Smooth muscle cell (in vitro differentiated cells): ENCODE data around the gene TFPI. TPM values are rescaled to one million over a fixed set of nuclear protein-coding genes. Genes with fewer than 3 reads are reported as not detected.

Source experiments
- DNase-seq: peaks from one replicate; lab custom pipeline; 2025; ENCODE audit not compliant: unreplicated experiment; lab: John Stamatoyannopoulos, UW
- H2AFZ ChIP-seq: fragments of 200-600 bp; sonication (generic); 2 replicates; pipeline ENCODE4 v1.6.0; 2016; ENCODE audit warnings: antibody characterized with exemption, low read depth, mild to moderate bottlenecking
- H3F3A ChIP-seq: fragments of 200-600 bp; sonication (generic); 2 replicates; pipeline ENCODE4 v1.6.0; 2017; ENCODE audit warnings: antibody characterized with exemption, low read depth
- H3K27ac ChIP-seq: fragments of 200-600 bp; sonication (generic); 2 replicates; pipeline ENCODE4 v1.5.1; 2016; ENCODE audit warnings: low read depth, mild to moderate bottlenecking
- H3K27me3 ChIP-seq: fragments of 200-600 bp; sonication (generic); 2 replicates; pipeline ENCODE4 v1.6.1; 2016; ENCODE audit warnings: low read depth, mild to moderate bottlenecking
- H3K36me3 ChIP-seq: fragments of 200-600 bp; sonication (generic); 2 replicates; pipeline ENCODE4 v1.5.1; 2016; ENCODE audit warnings: low read depth
- H3K4me1 ChIP-seq: fragments of 200-600 bp; sonication (generic); 2 replicates; pipeline ENCODE4 v1.5.1; 2016; ENCODE audit warnings: low read depth
- H3K4me2 ChIP-seq: fragments of 200-600 bp; sonication (generic); 2 replicates; pipeline ENCODE4 v1.6.0; 2016; ENCODE audit warnings: mild to moderate bottlenecking
- H3K4me3 ChIP-seq: fragments of 200-600 bp; sonication (generic); 2 replicates; pipeline ENCODE4 v1.5.1; 2016; ENCODE audit warnings: mild to moderate bottlenecking
- H3K79me2 ChIP-seq: fragments of 200-600 bp; sonication (generic); 2 replicates; pipeline ENCODE4 v1.6.0; 2016; ENCODE audit warnings: low read depth, mild to moderate bottlenecking
- H3K9ac ChIP-seq: fragments of 200-600 bp; sonication (generic); 2 replicates; pipeline ENCODE4 v1.6.0; 2016; ENCODE audit warnings: low read depth
- H3K9me3 ChIP-seq: fragments of 200-600 bp; sonication (generic); replicated peaks from 2 replicates; pipeline ENCODE4 v1.5.1; 2016; ENCODE audit warnings: low read depth
- H4K20me1 ChIP-seq: fragments of 200-600 bp; sonication (generic); 2 replicates; pipeline ENCODE4 v1.6.0; 2016; ENCODE audit warnings: low read depth
- CTCF ChIP-seq: fragments of 200-600 bp; sonication (generic); IDR thresholded peaks from 2 replicates; pipeline ENCODE4 v1.5.1; 2017; ENCODE audit warnings: borderline replicate concordance, mild to moderate bottlenecking, antibody characterized with exemption; ENCODE audit not compliant: insufficient read depth, poor library complexity, severe bottlenecking
- WGBS: methylation state at CpG from one replicate; pipeline ENCODE4 v1.1.7; 2016; ENCODE audit warnings: low lambda C conversion rate; 5-methylcytosine and 5-hydroxymethylcytosine counted together
- polyA plus RNA-seq: library from polyadenylated mRNA; unstranded; fragments of >200 nt; fragmentation: Nextera tagmentation; extraction: Ambion mirVana; gene quantifications from 2 replicates; pipeline ENCODE4 v1.2.1, GENCODE V29; 2016
- total RNA-seq: library from RNA; depleted of rRNA; stranded (reverse); fragments of >200 nt; gene quantifications from 2 replicates; pipeline ENCODE4 v1.2.3, GENCODE V29; 2014

The TFPI gene
- total and polyA plus RNA-seq, 2 experiments from 2014 or later, result 169 to 194 TPM

DNA sequence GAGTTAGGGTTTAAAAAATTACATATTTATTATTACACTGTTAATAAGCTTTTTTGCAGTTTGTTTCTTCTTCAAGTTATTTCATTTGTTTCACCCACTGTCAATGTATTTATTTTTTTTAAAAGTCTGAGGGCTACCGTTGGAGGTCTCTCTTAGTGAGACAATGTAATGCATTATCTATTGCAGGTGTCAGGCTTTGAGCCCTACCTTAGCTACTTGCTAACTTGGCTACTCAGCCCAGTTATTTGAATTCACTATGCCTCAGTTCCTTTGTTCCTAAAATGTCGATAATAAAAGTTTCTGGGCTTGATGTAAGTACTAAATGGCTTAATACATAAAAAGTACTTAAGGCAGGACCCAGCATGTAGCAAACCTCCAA, 458 bp upstream of the TFPI start:
- WGBS, result 81% methylated on average over 2 of the region's 2 CpGs
- H3K4me3 ChIP-seq, result peak overlapping the region; percentile 64

GRCh38 chr2:187552828-187553681, 1.2 kb downstream of the TFPI start:
- WGBS, result 11% methylated on average over 2 of the region's 2 CpGs
- H3K9ac ChIP-seq, result peak overlapping the region; percentile 92
- no peak for DNase-seq
- H4K20me1 ChIP-seq, result no peaks in the 10 kb centered on the region
- H3K4me1 ChIP-seq, result peaks cover 26% of the 10 kb centered on the region
- H3K4me2 ChIP-seq, result peak overlapping the region; percentile 90
- H3K36me3 ChIP-seq, result no peaks in the 10 kb centered on the region
- H3K27me3 ChIP-seq, result no peaks in the 10 kb centered on the region
- no peaks in the 10 kb centered on the region for H3K9me3 ChIP-seq
- no peaks in the 10 kb centered on the region for H3F3A ChIP-seq
- peak overlapping the region; percentile 64 for H3K4me3 ChIP-seq
- no peak for TF ChIP-seq CTCF
- peaks cover 45% of the 10 kb centered on the region for H3K79me2 ChIP-seq
- peak overlapping the region; percentile 91 for H3K27ac ChIP-seq
- no peak overlapping the region for H2AFZ ChIP-seq

More for the DNA sequence above, 458 bp upstream of the TFPI start:
- Histone ChIP-seq H3K9me3 (no peaks in the 10 kb centered on the region), H3K4me1 (peaks cover 9% of the 10 kb centered on the region), H4K20me1 (no peaks in the 10 kb centered on the region), H3K79me2 (peaks cover 38% of the 10 kb centered on the region), H3K27me3 (no peaks in the 10 kb centered on the region), H2AFZ (peak overlapping the region; percentile 68), H3K36me3 (no peaks in the 10 kb centered on the region), H3K4me2 (peak overlapping the region; percentile 90), H3F3A (no peaks in the 10 kb centered on the region), H3K27ac (peak overlapping the region; percentile 91), H3K9ac (peak overlapping the region; percentile 92)
- no peak for TF ChIP-seq CTCF
- no peak for DNase-seq

GRCh38 chr2:187552381-187552780, 1.9 kb downstream of the TFPI start:
- TF ChIP-seq CTCF, result no peak
- peak overlapping the region; percentile 90 for H3K4me2 ChIP-seq
- no peaks in the 10 kb centered on the region for H4K20me1 ChIP-seq
- no peaks in the 10 kb centered on the region for H3K27me3 ChIP-seq
- H3K9me3 ChIP-seq, result no peaks in the 10 kb centered on the region
- peak overlapping the region; percentile 91 for H3K27ac ChIP-seq
- no peak for DNase-seq
- peak overlapping the region; percentile 64 for H3K4me3 ChIP-seq
- H3K9ac ChIP-seq, result peak overlapping the region; percentile 92
- H3K4me1 ChIP-seq, result peaks cover 33% of the 10 kb centered on the region
- no peak overlapping the region for H2AFZ ChIP-seq
- H3K36me3 ChIP-seq, result no peaks in the 10 kb centered on the region
- no peaks in the 10 kb centered on the region for H3F3A ChIP-seq
- peaks cover 45% of the 10 kb centered on the region for H3K79me2 ChIP-seq

DNA sequence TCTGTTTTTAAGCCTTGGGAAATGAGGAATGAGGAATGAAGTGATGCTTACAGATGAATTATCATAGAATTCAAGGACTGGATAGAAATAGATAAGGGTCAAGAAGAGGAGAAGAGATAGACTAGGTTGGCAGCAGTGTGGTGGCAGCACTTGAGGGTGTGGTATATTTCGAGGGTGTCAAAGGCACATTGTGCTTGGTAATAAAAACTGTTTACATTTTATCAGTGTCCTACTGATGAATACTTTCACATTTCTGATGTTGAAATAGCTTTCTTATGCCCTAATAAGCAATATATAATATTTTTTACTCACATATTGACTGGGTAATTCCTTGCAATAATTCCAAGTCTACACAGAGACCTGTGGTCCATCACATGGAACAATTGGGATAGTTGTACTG, 3.4 kb downstream of the TFPI start:
- H3K36me3 ChIP-seq, result no peaks in the 10 kb centered on the region
- peak overlapping the region; percentile 90 for H3K4me2 ChIP-seq
- no peak for DNase-seq
- no peak overlapping the region for H3K9ac ChIP-seq
- no peaks in the 10 kb centered on the region for H4K20me1 ChIP-seq
- no peaks in the 10 kb centered on the region for H3K27me3 ChIP-seq
- TF ChIP-seq CTCF, result no peak
- H3K27ac ChIP-seq, result peak overlapping the region; percentile 95
- 88% methylated on average over 1 of the region's 1 CpG for WGBS
- H3K4me3 ChIP-seq, result peak overlapping the region; percentile 64
- H2AFZ ChIP-seq, result no peak overlapping the region
- H3K4me1 ChIP-seq, result peaks cover 46% of the 10 kb centered on the region
- H3F3A ChIP-seq, result no peaks in the 10 kb centered on the region
- peaks cover 58% of the 10 kb centered on the region for H3K79me2 ChIP-seq
- H3K9me3 ChIP-seq, result no peaks in the 10 kb centered on the region
